ENCODE results near the gene BCR.

- TF ChIP-seq CTCF (IDR thresholded peaks at IDR 0.05) (no peak), POLR2A (IDR thresholded peaks at IDR 0.05) (no peak), POLR2AphosphoS5 (IDR thresholded peaks at IDR 0.05) (no peak)
These were observed 59.1 kb downstream of the BCR start for GRCh38 chr22:23239429-23239828.
